CD4-positive, CD25-positive, alpha-beta regulatory T cell (primary cell): Measurements from ENCODE around the gene INVS. TPM values are rescaled to one million over a fixed set of nuclear protein-coding genes. Genes with fewer than 3 reads are reported as not detected.

Experiments
- ATAC-seq, 2 donors: fragments of 150-1000 bp; cut with Tn5 transposase; one replicate each; pipeline ENCODE4 v1.10.0; 2021; ENCODE audit warnings: low read depth in 2 of 2, moderate number of reproducible peaks in 2 of 2, moderate library complexity in 1 of 2
- DNase-seq, 3 donors: peaks; one replicate each; pipeline versions ENCODE4 v3.0.0 to v3.0.0-alpha.2; 2012 to 2022; ENCODE audit warnings: mixed read lengths in 1 of 3
- H3K27ac ChIP-seq: one replicate; pipeline ENCODE4 v1.7.0; 2013; ENCODE audit warnings: mild to moderate bottlenecking, low read length; ENCODE audit not compliant: insufficient read depth, poor library complexity, severe bottlenecking
- H3K27me3 ChIP-seq: one replicate; pipeline ENCODE4 v1.7.0; 2013; ENCODE audit warnings: low read length; ENCODE audit not compliant: control insufficient read depth, insufficient read depth
- H3K36me3 ChIP-seq: one replicate; pipeline ENCODE4 v1.7.0; 2013; ENCODE audit warnings: mild to moderate bottlenecking, low read length, moderate library complexity; ENCODE audit not compliant: control insufficient read depth, insufficient read depth
- H3K4me1 ChIP-seq: 2 replicates; pipeline ENCODE4 v1.7.0; 2013; ENCODE audit warnings: mild to moderate bottlenecking, low read length; ENCODE audit not compliant: insufficient read depth, control insufficient read depth, poor library complexity, severe bottlenecking
- H3K4me3 ChIP-seq: one replicate; pipeline ENCODE4 v1.7.0; 2013; ENCODE audit warnings: low read depth, mild to moderate bottlenecking, low read length, moderate library complexity
- H3K9me3 ChIP-seq, 2 experiments: 1 replicate in 1 of 2; 2 replicates in 1 of 2; pipeline ENCODE4 v1.7.0; 2013; ENCODE audit warnings: low read length in 2 of 2, mild to moderate bottlenecking in 1 of 2, moderate library complexity in 1 of 2; ENCODE audit not compliant: control insufficient read depth in 2 of 2
- H3K27ac Mint-ChIP-seq, 3 donors: one replicate each; pipeline ENCODE4 v1.8.0; 2020 to 2022; ENCODE audit warnings: mild to moderate bottlenecking in 3 of 3, mixed read lengths in 3 of 3, moderate library complexity in 2 of 3
- H3K27me3 Mint-ChIP-seq: one replicate; pipeline ENCODE4 v1.8.0; 2022; ENCODE audit warnings: mild to moderate bottlenecking, mixed read lengths
- H3K36me3 Mint-ChIP-seq: one replicate; pipeline ENCODE4 v1.8.0; 2020; ENCODE audit warnings: mixed read lengths
- H3K4me1 Mint-ChIP-seq, 4 donors: one replicate each; pipeline ENCODE4 v1.8.0; 2020 to 2022; ENCODE audit warnings: mixed read lengths in 4 of 4, mild to moderate bottlenecking in 1 of 4
- H3K4me3 Mint-ChIP-seq, 4 donors: one replicate each; pipeline ENCODE4 v1.8.0; 2020 to 2022; ENCODE audit warnings: mild to moderate bottlenecking in 4 of 4, mixed read lengths in 4 of 4, moderate library complexity in 3 of 4
- H3K9me3 Mint-ChIP-seq, 7 donors: one replicate each; pipeline ENCODE4 v1.8.0; 2020 to 2022; ENCODE audit warnings: mixed read lengths in 7 of 7, mild to moderate bottlenecking in 3 of 7, moderate library complexity in 2 of 7
- polyA plus RNA-seq, 4 donors: library from polyadenylated mRNA; unstranded; fragments of 300-500 nt; fragmentation: Illumina TruSeq; gene quantifications; one replicate each; pipeline ENCODE4 v1.2.3, GENCODE V29; 2021
- total RNA-seq: library from RNA; stranded (reverse); gene quantifications from one replicate; pipeline ENCODE4 v1.2.3, GENCODE V29; 2022

The INVS gene
- total and polyA plus RNA-seq, 5 donors from 2014 or later = 5.7 to 20.5 (median 6.2) TPM

GRCh38 chr9:100281676-100282387 lies 182.8 kb downstream of the INVS start:
- H3K4me3 Mint-ChIP-seq = no peak overlapping the region
- no peaks in the 10 kb centered on the region for H3K4me1 ChIP-seq
- H3K27ac Mint-ChIP-seq = peak overlapping the region in 1 of 3 donors; percentile 20
- peaks cover 0 to 9% (median 0%) of the 10 kb centered on the region in 4 donors for H3K4me1 Mint-ChIP-seq
- no peak overlapping the region for H3K27ac ChIP-seq
- no peaks in the 10 kb centered on the region for H3K27me3 ChIP-seq
- peaks cover 0 to 11% (median 2%) of the 10 kb centered on the region in 7 donors for H3K9me3 Mint-ChIP-seq
- H3K9me3 ChIP-seq = no peaks in the 10 kb centered on the region
- peaks cover 58% of the 10 kb centered on the region for H3K36me3 Mint-ChIP-seq
- ATAC-seq = no peak
- H3K27me3 Mint-ChIP-seq = no peaks in the 10 kb centered on the region
- no peak overlapping the region for H3K4me3 ChIP-seq
- H3K36me3 ChIP-seq = peaks cover 28% of the 10 kb centered on the region
- no peak for DNase-seq

GRCh38 chr9:100282388-100282719 lies 183.3 kb downstream of the INVS start:
- no peaks in the 10 kb centered on the region for H3K27me3 ChIP-seq

GRCh38 chr9:100284247-100284646 lies 185.2 kb downstream of the INVS start:
- Histone ChIP-seq H3K4me1 (no peaks in the 10 kb centered on the region), H3K27ac (no peak overlapping the region), H3K9me3 (peaks cover 0 to 2% of the 10 kb centered on the region in 2 experiments), H3K27me3 (no peaks in the 10 kb centered on the region), H3K4me3 (no peak overlapping the region), H3K36me3 (peaks cover 48% of the 10 kb centered on the region)
- Mint-ChIP-seq H3K36me3 (peaks cover 59% of the 10 kb centered on the region), H3K9me3 (peaks cover 0 to 15% (median 5%) of the 10 kb centered on the region in 7 donors), H3K4me3 (no peak overlapping the region), H3K4me1 (peaks cover 0 to 4% (median 0%) of the 10 kb centered on the region in 4 donors), H3K27me3 (no peaks in the 10 kb centered on the region), H3K27ac (no peak overlapping the region)
- DNase-seq (no peak), ATAC-seq (no peak)

More at GRCh38 chr9:100282388-100282719, 183.3 kb downstream of the INVS start:
- H3K36me3 ChIP-seq = peaks cover 33% of the 10 kb centered on the region
- Mint-ChIP-seq H3K27ac (peak overlapping the region in 1 of 3 donors; percentile 65), H3K9me3 (peaks cover 0 to 11% (median 2%) of the 10 kb centered on the region in 7 donors), H3K27me3 (no peaks in the 10 kb centered on the region), H3K4me3 (no peak overlapping the region), H3K4me1 (peaks cover 0 to 4% (median 0%) of the 10 kb centered on the region in 4 donors), H3K36me3 (peaks cover 58% of the 10 kb centered on the region)
- ATAC-seq (no peak), DNase-seq (no peak)
- H3K9me3 ChIP-seq = no peaks in the 10 kb centered on the region
- no peak overlapping the region for H3K27ac ChIP-seq
- no peak overlapping the region for H3K4me3 ChIP-seq
- no peaks in the 10 kb centered on the region for H3K4me1 ChIP-seq

GRCh38 chr9:100285080-100285479 lies 186.0 kb downstream of the INVS start:
- H3K4me3 ChIP-seq = no peak overlapping the region
- no peaks in the 10 kb centered on the region for H3K27me3 ChIP-seq
- H3K27ac ChIP-seq = no peak overlapping the region
- H3K9me3 Mint-ChIP-seq = peaks cover 0 to 15% (median 7%) of the 10 kb centered on the region in 7 donors
- H3K36me3 ChIP-seq = peaks cover 52% of the 10 kb centered on the region
- no peaks in the 10 kb centered on the region for H3K27me3 Mint-ChIP-seq
- H3K4me1 ChIP-seq = no peaks in the 10 kb centered on the region
- peaks cover 0 to 2% of the 10 kb centered on the region in 2 experiments for H3K9me3 ChIP-seq
- H3K4me1 Mint-ChIP-seq = peaks cover 0 to 4% (median 0%) of the 10 kb centered on the region in 4 donors
- ATAC-seq (no peak), DNase-seq (no peak)
- peak overlapping the region in 1 of 3 donors; percentile 45 for H3K27ac Mint-ChIP-seq
- H3K4me3 Mint-ChIP-seq = no peak overlapping the region
- peaks cover 63% of the 10 kb centered on the region for H3K36me3 Mint-ChIP-seq

GRCh38 chr9:100285601-100286000 lies 186.6 kb downstream of the INVS start:
- Mint-ChIP-seq H3K9me3 (peaks cover 0 to 15% (median 7%) of the 10 kb centered on the region in 7 donors), H3K27ac (peak overlapping the region in 1 of 3 donors; percentile 45), H3K36me3 (peaks cover 65% of the 10 kb centered on the region), H3K4me3 (no peak overlapping the region), H3K4me1 (peaks cover 0 to 4% (median 0%) of the 10 kb centered on the region in 4 donors), H3K27me3 (no peaks in the 10 kb centered on the region)
- H3K4me3 ChIP-seq = no peak overlapping the region
- H3K9me3 ChIP-seq = peaks cover 0 to 2% of the 10 kb centered on the region in 2 experiments
- peaks cover 54% of the 10 kb centered on the region for H3K36me3 ChIP-seq
- no peak overlapping the region for H3K27ac ChIP-seq
- H3K27me3 ChIP-seq = no peaks in the 10 kb centered on the region
- H3K4me1 ChIP-seq = no peaks in the 10 kb centered on the region
- ATAC-seq (no peak), DNase-seq (no peak)

DNA sequence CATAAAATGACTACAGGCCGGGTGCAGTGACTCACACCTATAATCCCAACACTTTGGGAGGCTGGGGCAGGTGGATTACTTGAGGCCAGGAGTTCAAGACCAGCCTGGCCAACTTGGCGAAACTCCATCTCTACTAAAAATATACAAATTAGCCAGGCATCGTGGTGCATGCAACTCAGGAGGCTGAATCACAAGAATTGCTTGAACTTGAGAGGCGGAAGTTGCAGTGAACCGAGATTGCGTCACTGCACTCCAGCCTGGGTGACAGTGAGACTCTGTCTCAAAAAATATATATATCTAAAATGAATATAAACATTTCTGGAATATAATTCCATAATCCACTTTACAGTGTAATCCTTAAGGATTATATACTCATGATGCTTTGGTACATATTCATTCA lies 187.2 kb downstream of the INVS start:
- Histone ChIP-seq H3K36me3 (peaks cover 57% of the 10 kb centered on the region), H3K4me1 (no peaks in the 10 kb centered on the region), H3K9me3 (peaks cover 0 to 2% of the 10 kb centered on the region in 2 experiments), H3K27me3 (no peaks in the 10 kb centered on the region), H3K27ac (no peak overlapping the region), H3K4me3 (no peak overlapping the region)
- ATAC-seq (no peak), DNase-seq (no peak)
- peaks cover 0 to 15% (median 7%) of the 10 kb centered on the region in 7 donors for H3K9me3 Mint-ChIP-seq
- H3K27ac Mint-ChIP-seq = no peak overlapping the region
- H3K27me3 Mint-ChIP-seq = no peaks in the 10 kb centered on the region
- H3K4me1 Mint-ChIP-seq = peaks cover 0 to 4% (median 0%) of the 10 kb centered on the region in 4 donors
- no peak overlapping the region for H3K4me3 Mint-ChIP-seq
- peaks cover 68% of the 10 kb centered on the region for H3K36me3 Mint-ChIP-seq

DNA sequence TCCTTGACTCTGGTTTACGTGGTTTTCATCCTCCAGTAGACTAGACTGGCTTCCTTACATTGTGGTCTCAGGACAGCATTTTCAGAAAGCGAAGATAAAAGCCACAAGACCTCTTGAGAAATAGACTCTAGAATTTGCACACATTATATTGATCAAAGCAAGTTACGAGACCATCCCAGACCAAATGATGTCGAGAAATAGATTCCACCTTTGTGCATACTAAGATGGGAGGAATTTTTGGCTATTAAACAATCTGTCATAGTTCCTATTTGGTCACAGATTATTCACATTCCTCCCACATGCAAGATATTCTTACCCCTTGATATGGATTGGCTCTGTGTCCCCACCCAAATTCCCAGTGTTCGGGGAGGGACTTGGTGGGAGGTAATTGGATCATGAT lies 188.1 kb downstream of the INVS start:
- H3K4me1 ChIP-seq = no peaks in the 10 kb centered on the region
- DNase-seq = no peak
- peaks cover 70% of the 10 kb centered on the region for H3K36me3 Mint-ChIP-seq
- H3K36me3 ChIP-seq = peaks cover 64% of the 10 kb centered on the region
- H3K27me3 ChIP-seq = no peaks in the 10 kb centered on the region
- H3K9me3 ChIP-seq = peaks cover 0 to 2% of the 10 kb centered on the region in 2 experiments
- no peaks in the 10 kb centered on the region for H3K27me3 Mint-ChIP-seq
- no peak overlapping the region for H3K27ac ChIP-seq
- peaks cover 0 to 15% (median 7%) of the 10 kb centered on the region in 7 donors for H3K9me3 Mint-ChIP-seq
- no peak overlapping the region for H3K27ac Mint-ChIP-seq
- peaks cover 0 to 4% (median under 1%) of the 10 kb centered on the region in 4 donors for H3K4me1 Mint-ChIP-seq
- ATAC-seq = no peak
- no peak overlapping the region for H3K4me3 Mint-ChIP-seq
- no peak overlapping the region for H3K4me3 ChIP-seq

DNA sequence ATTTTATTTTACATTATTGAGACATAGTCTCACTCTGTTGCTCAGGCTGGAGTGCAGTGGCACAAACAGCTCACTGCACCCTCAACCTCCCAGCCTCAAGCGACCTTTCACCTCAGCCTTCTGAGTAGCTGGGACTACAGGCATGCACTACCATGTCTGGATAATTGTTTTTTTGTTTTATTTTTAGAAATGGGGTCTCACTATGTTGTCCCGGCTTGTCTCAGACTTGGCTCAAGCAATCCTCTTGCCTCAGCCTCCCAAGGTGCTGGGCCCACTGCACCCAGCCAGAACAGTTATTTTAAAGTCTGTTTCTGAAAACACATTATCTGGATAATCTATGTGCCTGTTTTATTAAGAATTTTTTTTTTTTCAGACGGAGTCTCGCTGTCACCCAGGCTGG lies 191.7 kb downstream of the INVS start:
- ATAC-seq (no peak), DNase-seq (no peak)
- no peaks in the 10 kb centered on the region for H3K27me3 ChIP-seq
- H3K4me1 ChIP-seq = no peaks in the 10 kb centered on the region
- peaks cover 0 to 10% (median 3%) of the 10 kb centered on the region in 7 donors for H3K9me3 Mint-ChIP-seq
- peaks cover 74% of the 10 kb centered on the region for H3K36me3 Mint-ChIP-seq
- no peak overlapping the region for H3K4me3 Mint-ChIP-seq
- no peak overlapping the region for H3K27ac Mint-ChIP-seq
- H3K27ac ChIP-seq = no peak overlapping the region
- H3K4me3 ChIP-seq = no peak overlapping the region
- H3K9me3 ChIP-seq = peaks cover 0 to 2% of the 10 kb centered on the region in 2 experiments
- H3K4me1 Mint-ChIP-seq = peaks cover 0 to 3% (median 0%) of the 10 kb centered on the region in 4 donors
- H3K27me3 Mint-ChIP-seq = no peaks in the 10 kb centered on the region
- H3K36me3 ChIP-seq = peaks cover 67% of the 10 kb centered on the region
